KOPT-K1 (cell line): ENCODE results near the gene ARMC12.
"Not testable (repeated sequence)": the region's sequence is repeated elsewhere in the genome, so short reads cannot be mapped to it uniquely, and the experiment has no call there.

Experiments used
- H3K27ac ChIP-seq: fragments of 200-600 bp; sonication (generic); 2 replicates; pipeline ENCODE4 v1.5.1; 2016; ENCODE audit warnings: antibody characterized with exemption, mild to moderate bottlenecking, low read depth, low read length; ENCODE audit not compliant: poor library complexity, severe bottlenecking
- H3K36me3 ChIP-seq: fragments of 200-600 bp; sonication (generic); 2 replicates; pipeline ENCODE4 v1.5.1; 2017; ENCODE audit warnings: antibody characterized with exemption, mild to moderate bottlenecking, low read length, moderate library complexity; ENCODE audit not compliant: insufficient read depth
- H3K9me3 ChIP-seq: fragments of 200-600 bp; sonication (generic); 2 replicates; pipeline ENCODE4 v1.5.1; 2017; ENCODE audit warnings: antibody characterized with exemption, low read length, mild to moderate bottlenecking; ENCODE audit not compliant: insufficient read depth, poor library complexity, severe bottlenecking

Gene ARMC12, protein sequence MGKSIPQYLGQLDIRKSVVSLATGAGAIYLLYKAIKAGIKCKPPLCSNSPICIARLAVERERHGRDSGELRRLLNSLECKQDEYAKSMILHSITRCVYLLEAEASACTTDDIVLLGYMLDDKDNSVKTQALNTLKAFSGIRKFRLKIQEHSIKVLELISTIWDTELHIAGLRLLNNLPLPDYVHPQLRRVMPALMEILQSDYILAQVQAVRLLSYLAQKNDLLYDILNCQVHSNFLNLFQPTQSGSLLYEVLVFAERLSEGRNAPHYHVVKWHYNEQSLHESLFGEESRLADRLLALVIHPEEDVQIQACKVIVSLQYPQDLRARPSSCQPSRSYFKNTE

DNA sequence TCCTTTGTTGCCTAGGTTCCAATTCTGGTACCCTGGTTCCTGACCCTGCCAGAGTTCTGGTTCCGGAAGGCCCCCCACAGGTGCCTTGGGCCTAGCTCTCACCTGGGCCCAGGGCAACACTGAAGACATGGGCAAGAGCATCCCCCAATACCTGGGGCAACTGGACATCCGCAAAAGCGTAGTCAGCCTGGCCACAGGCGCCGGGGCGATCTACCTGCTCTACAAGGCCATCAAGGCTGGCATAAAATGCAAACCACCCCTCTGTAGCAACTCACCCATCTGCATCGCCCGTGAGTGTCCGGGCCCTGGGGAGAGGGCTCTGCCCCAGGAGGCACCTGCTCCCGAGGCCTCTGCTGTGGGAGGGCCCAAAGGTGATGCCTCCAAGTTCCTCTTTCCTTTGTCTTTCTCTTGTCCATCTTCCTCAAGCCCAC lies at the start of gene ARMC12:
ARMC12 (plus strand) TSS at position 51 of the 431 bp plus-strand sequence; CDS start at position 128, 77 bp downstream.
- no peaks in the 10 kb centered on the region for H3K9me3 ChIP-seq
- peak within 1 kb of the TSS; percentile 40 for H3K27ac ChIP-seq
- no peaks in the 10 kb centered on the region for H3K36me3 ChIP-seq

DNA sequence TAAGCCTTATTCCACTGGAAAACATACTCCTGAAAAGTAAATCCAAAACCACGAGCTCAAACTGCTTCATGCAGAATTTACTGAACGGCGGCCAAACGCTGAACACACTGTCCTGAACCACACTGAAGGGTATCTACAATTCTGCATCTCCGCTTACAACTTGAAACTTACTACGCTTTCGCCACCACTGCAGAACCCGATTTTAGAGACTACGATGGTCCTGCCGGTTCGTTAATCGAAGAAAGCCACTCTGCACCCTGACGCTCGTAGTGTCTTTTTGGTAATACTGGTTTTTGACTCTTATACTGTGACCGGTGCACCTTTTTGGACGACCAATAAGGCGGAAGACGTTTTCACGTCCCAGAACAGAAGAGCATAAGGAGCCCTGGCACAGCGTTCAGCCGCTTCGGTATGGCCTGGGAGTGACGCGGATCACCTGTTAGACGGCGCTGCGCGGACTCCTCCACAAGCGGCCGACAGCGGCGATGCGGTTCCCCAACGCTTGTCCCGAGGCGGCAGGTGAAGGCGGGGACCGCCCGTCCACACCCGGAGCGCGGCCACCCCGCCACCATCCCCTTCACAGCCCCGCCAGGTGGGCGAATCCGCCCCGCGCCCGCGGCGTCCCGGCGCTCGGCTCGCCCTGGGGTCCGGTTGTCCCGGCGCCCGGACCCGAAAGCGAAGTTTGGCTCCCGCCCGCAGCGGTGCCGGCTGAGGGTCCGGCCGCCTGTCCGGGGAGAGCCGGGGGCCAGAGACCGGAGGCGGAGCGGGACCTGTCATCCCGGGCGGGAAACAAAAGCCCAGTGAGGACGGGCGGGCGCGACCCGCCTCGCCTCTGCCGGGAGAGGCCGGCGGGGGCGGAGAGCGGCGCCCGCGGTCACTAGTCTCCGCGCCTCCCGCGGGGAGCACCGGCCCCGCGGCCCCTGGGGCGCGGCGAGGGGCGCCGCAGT lies 48.9 kb upstream of the ARMC12 start:
- Histone ChIP-seq H3K27ac (peak overlapping the region; percentile 85), H3K9me3 (no peaks in the 10 kb centered on the region), H3K36me3 (peaks cover 17% of the 10 kb centered on the region)

DNA sequence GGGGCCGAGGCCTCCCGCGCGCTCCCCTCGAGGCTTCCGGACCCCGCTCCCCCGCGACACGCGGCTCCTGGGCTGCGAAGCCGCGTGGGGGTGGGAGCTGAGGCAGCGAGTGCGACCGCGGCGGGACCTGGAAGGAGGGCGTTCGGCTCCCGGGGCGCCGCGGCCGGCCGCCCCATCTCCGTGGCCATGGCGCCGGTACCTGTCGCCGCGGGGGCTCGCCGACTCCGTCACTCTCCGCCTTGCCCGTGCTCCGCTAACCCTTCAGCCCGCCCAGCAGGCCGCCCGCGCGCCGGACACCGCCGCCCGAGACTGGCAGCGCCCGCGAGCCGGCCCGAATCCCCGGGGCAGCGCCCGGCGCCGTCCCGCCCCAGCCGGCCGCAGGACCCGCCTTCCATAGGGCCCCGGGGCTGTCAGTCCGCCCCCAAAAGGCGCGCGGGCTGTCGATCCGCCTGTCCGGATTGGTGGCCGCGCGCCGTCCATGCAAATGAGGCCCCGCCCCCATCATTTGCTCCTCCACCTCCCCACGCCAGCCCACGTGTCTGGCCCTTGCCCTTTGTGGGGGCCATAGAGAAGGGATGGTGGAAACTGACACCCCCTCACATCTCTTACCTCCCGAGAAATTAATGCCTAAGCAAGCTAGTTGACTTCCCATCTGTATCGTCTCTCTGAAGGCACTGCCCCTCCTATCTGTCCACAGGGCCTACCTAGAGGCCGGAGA lies 48.1 kb upstream of the ARMC12 start, which contains the start of gene FKBP5:
FKBP5 (minus strand) TSS at position 311 of the 718 bp plus-strand sequence. CDS start 46,091 bp downstream, outside the sequence.
- Histone ChIP-seq H3K9me3 (no peaks in the 10 kb centered on the region), H3K27ac (peak within 1 kb of the TSS; percentile 85), H3K36me3 (peaks cover 10% of the 10 kb centered on the region)

DNA sequence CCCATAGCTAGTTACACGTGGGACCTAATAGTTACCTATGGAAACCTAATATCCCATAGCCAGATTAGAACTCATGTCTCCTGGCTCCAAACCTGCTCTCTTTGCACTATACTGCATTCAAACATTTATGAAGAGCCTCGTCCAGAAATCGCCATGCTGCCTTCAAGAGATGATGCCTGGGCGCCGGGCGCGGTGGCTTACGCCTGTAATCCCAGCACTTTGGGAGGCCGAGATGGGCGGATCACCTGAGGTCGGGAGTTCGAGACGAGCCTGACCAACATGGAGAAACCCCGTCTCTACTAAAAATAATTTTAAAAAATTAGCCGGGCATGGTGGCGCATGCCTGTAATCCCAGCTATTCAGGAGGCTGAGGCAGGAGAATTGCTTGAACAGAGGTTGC lies 46.8 kb upstream of the ARMC12 start:
- H3K9me3 ChIP-seq, H3K27ac ChIP-seq, H3K36me3 ChIP-seq: not testable (repeated sequence)

DNA sequence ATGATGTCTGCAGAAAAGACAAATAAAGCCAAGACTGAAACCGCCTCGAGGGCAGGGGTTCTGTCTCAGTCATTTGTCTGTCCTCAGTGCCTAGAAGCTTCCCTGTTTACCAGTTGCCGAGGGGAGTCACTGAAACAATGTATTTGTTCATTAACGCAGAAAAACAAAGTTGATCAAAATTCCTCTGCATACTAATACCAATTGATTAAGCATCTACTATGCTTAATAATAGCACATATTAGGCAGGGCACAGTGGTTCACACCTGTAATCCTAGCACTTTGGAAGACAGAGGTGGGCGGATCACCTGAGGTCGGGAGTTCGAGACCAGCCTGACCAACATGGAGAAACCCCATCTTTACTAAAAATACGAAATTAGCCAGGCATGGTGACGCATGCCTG lies 46.3 kb upstream of the ARMC12 start:
- H3K36me3 ChIP-seq, result no peaks in the 10 kb centered on the region
- H3K27ac ChIP-seq, result no peak overlapping the region
- H3K9me3 ChIP-seq, result no peaks in the 10 kb centered on the region

DNA sequence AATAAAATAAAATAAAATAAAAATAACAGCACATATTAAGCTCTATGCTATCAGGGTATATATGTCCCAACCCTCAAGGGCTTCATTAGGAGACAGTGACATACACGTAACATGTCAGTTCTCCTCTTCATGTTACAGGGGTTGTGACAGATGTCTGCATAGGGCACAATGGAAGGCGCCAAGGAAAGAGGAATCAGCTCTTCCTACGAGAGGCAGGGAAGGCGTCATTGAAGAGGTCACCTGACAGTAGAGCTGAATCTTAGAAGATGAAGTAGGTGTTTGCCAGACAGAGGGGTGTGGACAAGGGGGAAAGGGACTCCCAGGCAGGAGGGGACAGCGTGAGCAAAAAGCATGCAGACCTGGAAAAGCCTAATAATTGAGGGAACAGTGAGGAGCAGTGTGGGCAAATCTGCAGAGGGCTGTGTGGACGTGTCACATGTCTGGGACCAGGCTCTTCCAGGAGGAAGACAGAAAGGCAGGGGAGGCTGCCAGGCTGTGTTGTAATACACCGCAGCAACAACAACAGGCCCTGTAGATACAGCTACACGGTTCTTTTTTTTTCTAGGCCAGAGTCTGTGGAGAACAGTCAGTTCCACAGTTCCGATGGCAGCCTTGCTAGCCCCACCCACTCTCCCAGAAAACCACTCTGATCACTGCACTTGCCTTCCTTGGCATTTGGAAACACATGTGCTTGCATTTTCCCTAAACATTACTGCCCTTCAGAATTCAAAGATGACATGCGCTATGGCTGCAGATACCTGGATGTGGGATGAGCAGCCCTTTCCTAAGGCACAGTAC lies 45.6 kb upstream of the ARMC12 start:
- H3K9me3 ChIP-seq, result no peaks in the 10 kb centered on the region
- no peaks in the 10 kb centered on the region for H3K36me3 ChIP-seq
- no peak overlapping the region for H3K27ac ChIP-seq

DNA sequence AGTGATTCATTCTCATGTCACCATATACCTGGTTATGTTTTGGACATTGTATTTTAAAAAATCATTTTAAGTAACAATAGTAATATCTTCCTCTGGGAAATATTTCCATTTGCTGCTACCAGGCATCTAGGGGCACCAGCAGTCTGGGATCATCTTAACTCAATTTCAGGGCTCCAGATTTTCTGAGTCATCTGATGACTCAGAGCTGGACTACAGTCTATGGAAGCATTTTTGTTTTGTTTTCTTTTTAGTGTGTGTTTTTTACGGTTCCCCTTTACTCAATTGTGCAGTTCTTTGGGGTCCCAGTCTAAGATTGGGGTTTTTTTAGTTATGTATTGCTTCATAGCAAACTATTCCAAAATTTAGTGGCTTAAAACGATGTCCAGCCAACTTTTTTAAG lies 42.4 kb upstream of the ARMC12 start:
- H3K36me3 ChIP-seq, result no peaks in the 10 kb centered on the region
- H3K9me3 ChIP-seq, result no peaks in the 10 kb centered on the region
- no peak overlapping the region for H3K27ac ChIP-seq

DNA sequence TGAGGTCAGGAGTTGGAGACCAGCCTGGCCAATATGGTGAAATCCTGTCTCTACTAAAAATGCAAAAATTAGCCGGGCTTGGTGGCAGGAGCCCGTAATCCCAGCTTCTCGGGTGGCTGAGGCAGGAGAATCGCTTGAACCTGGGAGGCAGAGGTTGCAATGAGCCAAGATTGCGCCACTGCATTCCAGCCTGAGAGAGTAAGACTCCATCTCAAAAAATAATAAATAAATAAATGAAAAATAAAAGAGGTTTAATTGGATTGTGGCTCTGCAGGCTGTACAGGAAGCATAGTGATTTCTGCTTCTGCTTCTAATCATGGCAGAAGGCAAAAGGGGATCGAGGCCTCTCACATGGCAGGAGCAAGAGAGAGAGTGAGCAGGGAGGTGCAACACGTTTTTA lies 38.4 kb upstream of the ARMC12 start:
- not testable (repeated sequence) for H3K36me3 ChIP-seq, H3K9me3 ChIP-seq, H3K27ac ChIP-seq

DNA sequence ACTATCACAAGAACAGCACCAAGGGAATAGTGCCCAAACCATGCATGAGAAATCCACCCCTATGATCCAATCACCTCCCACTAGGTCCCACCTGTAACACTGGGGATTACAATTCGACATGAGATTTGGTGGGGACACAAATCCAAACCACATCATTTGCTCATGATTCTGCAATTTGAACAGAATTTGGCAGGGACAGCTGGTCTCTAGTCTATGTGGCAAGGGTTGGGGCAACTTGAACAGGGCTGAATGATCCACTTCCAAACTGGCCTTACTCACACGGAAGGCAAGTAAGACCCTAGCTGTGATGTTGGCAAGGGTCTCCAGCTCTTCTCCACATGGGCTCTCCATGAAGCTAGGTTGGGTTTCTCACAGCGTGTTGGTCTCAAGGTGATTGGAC lies 38.0 kb upstream of the ARMC12 start:
- no peak overlapping the region for H3K27ac ChIP-seq
- peaks cover 5% of the 10 kb centered on the region for H3K9me3 ChIP-seq
- no peaks in the 10 kb centered on the region for H3K36me3 ChIP-seq

DNA sequence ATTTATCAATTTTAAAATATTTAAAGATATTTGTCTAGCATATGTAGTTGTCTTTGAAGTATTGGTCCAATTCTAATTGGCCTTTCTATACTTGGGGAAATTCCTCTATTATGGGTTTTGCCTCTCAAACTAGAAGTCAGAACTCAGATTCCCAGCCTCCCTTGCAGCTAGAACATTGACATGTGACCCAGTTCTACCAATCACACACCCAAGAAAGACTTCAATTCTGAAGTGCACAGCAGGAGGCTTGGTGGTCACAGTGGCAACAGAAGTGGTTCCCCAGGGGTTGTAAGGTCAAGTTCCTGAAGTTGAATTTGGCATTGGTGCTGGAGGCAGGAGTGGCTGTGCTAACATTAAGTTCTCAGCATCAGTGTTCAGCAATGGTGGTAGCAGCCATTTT lies 33.3 kb upstream of the ARMC12 start:
- H3K9me3 ChIP-seq, result peaks cover 5% of the 10 kb centered on the region
- no peaks in the 10 kb centered on the region for H3K36me3 ChIP-seq
- no peak overlapping the region for H3K27ac ChIP-seq

DNA sequence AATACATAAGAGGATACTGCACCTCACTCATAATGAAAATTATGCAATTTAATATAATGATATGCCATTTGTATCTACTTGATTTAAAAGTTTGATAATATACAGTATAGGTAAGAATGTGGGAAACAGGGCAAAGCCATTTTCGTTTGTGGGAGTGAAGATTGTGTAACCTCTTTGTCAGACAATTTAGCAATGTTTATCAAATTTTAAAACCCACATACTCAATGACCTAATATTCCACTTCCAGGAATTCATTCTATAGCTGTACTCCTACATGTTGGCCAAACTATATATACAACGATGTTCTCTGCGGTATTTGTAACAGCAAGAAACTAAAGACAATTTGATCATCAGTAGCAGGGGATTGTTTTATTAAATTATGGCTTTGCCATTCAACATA lies 30.4 kb upstream of the ARMC12 start:
- Histone ChIP-seq H3K27ac (no peak overlapping the region), H3K36me3 (no peaks in the 10 kb centered on the region), H3K9me3 (peaks cover 5% of the 10 kb centered on the region)

DNA sequence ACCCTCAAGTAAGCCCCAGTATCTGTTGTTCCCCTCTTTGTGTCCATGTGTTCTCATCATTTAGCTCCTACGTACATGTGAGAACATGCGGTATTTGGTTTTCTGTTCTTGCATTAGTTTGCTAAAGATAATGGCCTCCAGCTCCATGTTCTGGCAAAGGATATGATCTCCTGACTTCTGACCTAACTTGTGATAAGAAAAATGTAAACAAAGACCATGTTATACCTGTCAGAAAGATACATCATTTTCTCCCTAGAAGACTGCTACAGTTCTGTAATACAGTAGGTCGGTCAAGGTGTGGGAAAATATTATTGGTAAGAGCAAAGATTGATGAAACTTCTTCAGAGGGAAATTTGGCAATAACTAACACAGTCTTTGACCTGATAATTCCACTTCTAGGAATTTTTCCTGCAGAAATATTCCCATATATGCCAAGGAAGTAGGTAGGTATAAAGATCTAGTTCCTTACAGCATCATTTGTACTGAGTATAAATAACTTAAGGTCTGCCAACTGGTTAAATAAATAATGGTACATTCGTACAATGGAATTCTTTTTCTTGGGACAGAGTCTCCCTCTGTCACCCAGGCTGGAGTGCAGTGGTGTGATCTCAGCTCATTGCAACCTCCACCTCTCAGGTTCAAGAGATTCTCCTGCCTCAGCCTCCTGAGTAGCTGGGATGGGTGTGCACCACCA lies 29.0 kb upstream of the ARMC12 start:
- peaks cover 5% of the 10 kb centered on the region for H3K9me3 ChIP-seq
- no peaks in the 10 kb centered on the region for H3K36me3 ChIP-seq
- no peak overlapping the region for H3K27ac ChIP-seq

DNA sequence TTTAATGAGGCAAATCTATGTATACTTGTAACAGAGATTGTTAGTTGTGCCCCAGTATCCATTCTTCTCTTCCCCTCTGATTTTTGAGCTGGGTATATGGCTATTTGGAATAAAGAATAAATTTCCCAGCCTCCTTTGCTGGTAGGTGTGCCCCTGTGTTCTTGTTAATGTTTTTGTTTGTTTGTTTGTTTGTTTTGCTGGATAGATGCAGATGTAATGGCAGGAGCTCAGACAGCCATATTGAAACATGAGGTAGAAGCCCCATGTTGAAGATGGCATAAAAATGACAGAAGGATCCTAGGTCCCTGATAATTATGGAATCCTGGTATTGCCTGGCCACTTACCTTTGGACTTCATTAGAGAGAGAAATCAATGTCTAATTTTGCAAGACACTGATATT lies 28.2 kb upstream of the ARMC12 start:
- no peaks in the 10 kb centered on the region for H3K36me3 ChIP-seq
- no peak overlapping the region for H3K27ac ChIP-seq
- peaks cover 2% of the 10 kb centered on the region for H3K9me3 ChIP-seq
